ENCODE data around the gene HS3ST5.

The HS3ST5 gene

GRCh38 chr6:114164207-114164606, 178.6 kb downstream of the HS3ST5 start:
- H3K4me3 ChIP-seq (ENCODE audit: low read length) = no peak overlapping the region
- H3K9ac ChIP-seq (ENCODE audit: low read depth, low read length) = no peak overlapping the region
- H3K27ac ChIP-seq (ENCODE audit: low read depth, low read length) = no peak overlapping the region
- no peaks in the 10 kb centered on the region for H3K36me3 ChIP-seq (ENCODE audit: insufficient read depth, low read length)
- H3K4me1 ChIP-seq (ENCODE audit: insufficient read depth, low read length) = peaks cover 16% of the 10 kb centered on the region
- no peaks in the 10 kb centered on the region for H3K9me3 ChIP-seq (ENCODE audit: insufficient read depth, low read depth, low read length)
- no peaks in the 10 kb centered on the region for H3K27me3 ChIP-seq (ENCODE audit: insufficient read depth, low read length)

GRCh38 chr6:114162691-114163347, 180.0 kb downstream of the HS3ST5 start:
- Histone ChIP-seq H3K36me3 (ENCODE audit: insufficient read depth, low read length) (no peaks in the 10 kb centered on the region), H3K4me3 (ENCODE audit: low read length) (no peak overlapping the region), H3K9me3 (ENCODE audit: insufficient read depth, low read depth, low read length) (no peaks in the 10 kb centered on the region), H3K27me3 (ENCODE audit: insufficient read depth, low read length) (no peaks in the 10 kb centered on the region), H3K4me1 (ENCODE audit: insufficient read depth, low read length) (peaks cover 4% of the 10 kb centered on the region; the same call in 1 of the 2 replicates), H3K9ac (ENCODE audit: low read depth, low read length) (no peak overlapping the region), H3K27ac (ENCODE audit: low read depth, low read length) (no peak overlapping the region)
- WGBS = 99% methylated on average over 6 of the region's 6 CpGs

- Histone ChIP-seq H3K9ac (ENCODE audit: low read depth, low read length) (no peak overlapping the region), H3K4me3 (ENCODE audit: low read length) (no peak overlapping the region), H3K4me1 (ENCODE audit: insufficient read depth, low read length) (no peaks in the 10 kb centered on the region), H3K36me3 (ENCODE audit: insufficient read depth, low read length) (no peaks in the 10 kb centered on the region), H3K27me3 (ENCODE audit: insufficient read depth, low read length) (no peaks in the 10 kb centered on the region), H3K27ac (ENCODE audit: low read depth, low read length) (no peak overlapping the region), H3K9me3 (ENCODE audit: insufficient read depth, low read depth, low read length) (no peaks in the 10 kb centered on the region)
- 95% methylated on average over 4 of the region's 4 CpGs for WGBS
These were observed 181.9 kb downstream of the HS3ST5 start for GRCh38 chr6:114160881-114161280.

GRCh38 chr6:114159727-114160126, 183.1 kb downstream of the HS3ST5 start:
- H3K27me3 ChIP-seq (ENCODE audit: insufficient read depth, low read length) = no peaks in the 10 kb centered on the region
- H3K4me3 ChIP-seq (ENCODE audit: low read length) = no peak overlapping the region
- H3K36me3 ChIP-seq (ENCODE audit: insufficient read depth, low read length) = no peaks in the 10 kb centered on the region
- no peaks in the 10 kb centered on the region for H3K9me3 ChIP-seq (ENCODE audit: insufficient read depth, low read depth, low read length)
- no peak overlapping the region for H3K27ac ChIP-seq (ENCODE audit: low read depth, low read length)
- H3K9ac ChIP-seq (ENCODE audit: low read depth, low read length) = no peak overlapping the region
- peaks cover 3% of the 10 kb centered on the region for H3K4me1 ChIP-seq (ENCODE audit: insufficient read depth, low read length)

GRCh38 chr6:114158838-114159694, 183.8 kb downstream of the HS3ST5 start:
- no peaks in the 10 kb centered on the region for H3K27me3 ChIP-seq (ENCODE audit: insufficient read depth, low read length)
- H3K9me3 ChIP-seq (ENCODE audit: insufficient read depth, low read depth, low read length) = no peaks in the 10 kb centered on the region
- no CpG with 5 or more reads among the region's 2 CpGs for WGBS
- H3K36me3 ChIP-seq (ENCODE audit: insufficient read depth, low read length) = no peaks in the 10 kb centered on the region
- H3K9ac ChIP-seq (ENCODE audit: low read depth, low read length) = no peak overlapping the region
- H3K4me3 ChIP-seq (ENCODE audit: low read length) = no peak overlapping the region
- H3K4me1 ChIP-seq (ENCODE audit: insufficient read depth, low read length) = peaks cover 7% of the 10 kb centered on the region
- no peak overlapping the region for H3K27ac ChIP-seq (ENCODE audit: low read depth, low read length)

- Histone ChIP-seq H3K4me1 (ENCODE audit: insufficient read depth, low read length) (peaks cover 7% of the 10 kb centered on the region), H3K27me3 (ENCODE audit: insufficient read depth, low read length) (no peaks in the 10 kb centered on the region), H3K9ac (ENCODE audit: low read depth, low read length) (no peak overlapping the region), H3K36me3 (ENCODE audit: insufficient read depth, low read length) (no peaks in the 10 kb centered on the region), H3K4me3 (ENCODE audit: low read length) (no peak overlapping the region), H3K27ac (ENCODE audit: low read depth, low read length) (no peak overlapping the region), H3K9me3 (ENCODE audit: insufficient read depth, low read depth, low read length) (no peaks in the 10 kb centered on the region)
- WGBS = no CpG with 5 or more reads among the region's 1 CpG
These were observed 184.4 kb downstream of the HS3ST5 start for GRCh38 chr6:114158411-114158810.

GRCh38 chr6:114157848-114158247, 185.0 kb downstream of the HS3ST5 start:
- H3K4me3 ChIP-seq (ENCODE audit: low read length) = no peak overlapping the region
- H3K27me3 ChIP-seq (ENCODE audit: insufficient read depth, low read length) = no peaks in the 10 kb centered on the region
- no peaks in the 10 kb centered on the region for H3K9me3 ChIP-seq (ENCODE audit: insufficient read depth, low read depth, low read length)
- no peak overlapping the region for H3K9ac ChIP-seq (ENCODE audit: low read depth, low read length)
- H3K36me3 ChIP-seq (ENCODE audit: insufficient read depth, low read length) = no peaks in the 10 kb centered on the region
- peaks cover 7% of the 10 kb centered on the region for H3K4me1 ChIP-seq (ENCODE audit: insufficient read depth, low read length)
- 87% methylated on average over 2 of the region's 2 CpGs for WGBS
- no peak overlapping the region for H3K27ac ChIP-seq (ENCODE audit: low read depth, low read length)

GRCh38 chr6:114155763-114156162, 187.1 kb downstream of the HS3ST5 start:
- 96% methylated on average over 3 of the region's 3 CpGs for WGBS
- H3K27ac ChIP-seq (ENCODE audit: low read depth, low read length) = no peak overlapping the region
- H3K9ac ChIP-seq (ENCODE audit: low read depth, low read length) = no peak overlapping the region
- no peaks in the 10 kb centered on the region for H3K27me3 ChIP-seq (ENCODE audit: insufficient read depth, low read length)
- no peaks in the 10 kb centered on the region for H3K36me3 ChIP-seq (ENCODE audit: insufficient read depth, low read length)
- H3K9me3 ChIP-seq (ENCODE audit: insufficient read depth, low read depth, low read length) = no peaks in the 10 kb centered on the region
- peaks cover 7% of the 10 kb centered on the region for H3K4me1 ChIP-seq (ENCODE audit: insufficient read depth, low read length)
- H3K4me3 ChIP-seq (ENCODE audit: low read length) = no peak overlapping the region

GRCh38 chr6:114154812-114155211, 188.0 kb downstream of the HS3ST5 start:
- no peak overlapping the region for H3K27ac ChIP-seq (ENCODE audit: low read depth, low read length)
- no peaks in the 10 kb centered on the region for H3K27me3 ChIP-seq (ENCODE audit: insufficient read depth, low read length)
- H3K4me1 ChIP-seq (ENCODE audit: insufficient read depth, low read length) = peaks cover 7% of the 10 kb centered on the region
- 86% methylated on average over 2 of the region's 4 CpGs for WGBS
- H3K9ac ChIP-seq (ENCODE audit: low read depth, low read length) = no peak overlapping the region
- no peaks in the 10 kb centered on the region for H3K36me3 ChIP-seq (ENCODE audit: insufficient read depth, low read length)
- no peaks in the 10 kb centered on the region for H3K9me3 ChIP-seq (ENCODE audit: insufficient read depth, low read depth, low read length)
- H3K4me3 ChIP-seq (ENCODE audit: low read length) = no peak overlapping the region

- Histone ChIP-seq H3K27ac (ENCODE audit: low read depth, low read length) (no peak overlapping the region), H3K9ac (ENCODE audit: low read depth, low read length) (no peak overlapping the region), H3K36me3 (ENCODE audit: insufficient read depth, low read length) (no peaks in the 10 kb centered on the region), H3K4me1 (ENCODE audit: insufficient read depth, low read length) (peaks cover 7% of the 10 kb centered on the region), H3K4me3 (ENCODE audit: low read length) (no peak overlapping the region), H3K27me3 (ENCODE audit: insufficient read depth, low read length) (no peaks in the 10 kb centered on the region), H3K9me3 (ENCODE audit: insufficient read depth, low read depth, low read length) (no peaks in the 10 kb centered on the region)
- 96% methylated on average over 3 of the region's 3 CpGs for WGBS
These were observed 189.4 kb downstream of the HS3ST5 start for GRCh38 chr6:114153448-114153847.

- Histone ChIP-seq H3K36me3 (ENCODE audit: insufficient read depth, low read length) (no peaks in the 10 kb centered on the region), H3K4me1 (ENCODE audit: insufficient read depth, low read length) (peaks cover 7% of the 10 kb centered on the region), H3K4me3 (ENCODE audit: low read length) (no peak overlapping the region), H3K27me3 (ENCODE audit: insufficient read depth, low read length) (no peaks in the 10 kb centered on the region), H3K9me3 (ENCODE audit: insufficient read depth, low read depth, low read length) (no peaks in the 10 kb centered on the region), H3K9ac (ENCODE audit: low read depth, low read length) (no peak overlapping the region), H3K27ac (ENCODE audit: low read depth, low read length) (no peak overlapping the region)
- 98% methylated on average over 3 of the region's 3 CpGs for WGBS
These were observed 191.6 kb downstream of the HS3ST5 start for GRCh38 chr6:114151064-114151690.

Measured in HUES64 (cell line).